Fibroblast of the conjunctiva (primary cell): ENCODE data around the gene SLC39A5.
"Not testable (repeated sequence)": the region's sequence is repeated elsewhere in the genome, so short reads cannot be mapped to it uniquely, and the experiment has no call there.

Experiments used
- DNase-seq: peaks from one replicate; pipeline ENCODE4 v3.0.0-alpha.2; 2010; ENCODE audit warnings: low read depth

SLC39A5 gene

GRCh38 chr12:56280849-56281248 lies 51.0 kb downstream of the SLC39A5 start:
- no peak for DNase-seq

GRCh38 chr12:56282030-56282429 lies 52.2 kb downstream of the SLC39A5 start:
- DNase-seq = no peak

GRCh38 chr12:56282579-56282978 lies 52.7 kb downstream of the SLC39A5 start:
- no peak for DNase-seq

GRCh38 chr12:56284263-56284662 lies 54.4 kb downstream of the SLC39A5 start:
- not testable (repeated sequence) for DNase-seq

- no peak for DNase-seq
Observed at GRCh38 chr12:56286044-56286830, 56.4 kb downstream of the SLC39A5 start.
